GM18502 (cell line): ENCODE measurements around the gene MMAB.

ENCODE experiments used
- ATAC-seq: cut with Tn5 transposase; IDR thresholded peaks from one replicate; pipeline ENCODE4 v1.9.1; 2021; ENCODE audit warnings: mild to moderate bottlenecking; ENCODE audit not compliant: unreplicated experiment, poor library complexity

MMAB gene

DNA sequence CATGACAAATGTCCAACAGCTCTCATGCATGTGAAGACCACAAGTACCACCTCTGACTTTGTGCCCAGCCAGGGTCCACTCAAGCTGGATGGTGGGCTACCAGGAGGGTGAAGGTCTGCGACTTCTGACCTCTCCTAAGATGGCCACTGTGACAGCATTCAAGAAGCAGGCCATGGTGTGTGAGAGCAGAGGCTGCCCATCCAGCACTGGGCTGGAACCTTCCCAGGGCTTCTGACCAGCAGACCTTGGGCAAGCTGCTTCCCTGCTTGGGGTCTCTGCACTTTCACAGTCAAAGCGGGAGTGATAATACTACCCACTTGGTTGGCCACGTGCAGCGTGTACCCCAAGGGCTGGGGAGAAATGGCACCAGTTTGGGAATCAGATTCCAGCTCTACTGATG is 10.4 kb downstream of the MMAB start:
- ATAC-seq = no peak

DNA sequence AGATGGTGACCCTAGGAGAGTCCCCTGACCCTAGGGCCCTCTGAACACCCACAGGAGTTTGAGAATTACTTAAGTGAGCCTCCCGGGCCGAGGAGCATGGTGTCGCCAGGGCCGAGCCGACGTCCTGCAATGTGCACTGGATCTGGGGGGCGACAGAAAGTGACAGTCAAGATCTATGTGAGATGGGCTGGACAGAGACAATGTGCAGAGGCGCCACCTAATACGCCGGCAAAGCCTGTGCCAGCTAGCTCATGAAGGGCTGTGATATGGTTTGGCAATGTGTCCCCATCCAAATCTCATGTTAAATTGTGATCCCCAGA is 11.6 kb downstream of the MMAB start:
- ATAC-seq = no peak

DNA sequence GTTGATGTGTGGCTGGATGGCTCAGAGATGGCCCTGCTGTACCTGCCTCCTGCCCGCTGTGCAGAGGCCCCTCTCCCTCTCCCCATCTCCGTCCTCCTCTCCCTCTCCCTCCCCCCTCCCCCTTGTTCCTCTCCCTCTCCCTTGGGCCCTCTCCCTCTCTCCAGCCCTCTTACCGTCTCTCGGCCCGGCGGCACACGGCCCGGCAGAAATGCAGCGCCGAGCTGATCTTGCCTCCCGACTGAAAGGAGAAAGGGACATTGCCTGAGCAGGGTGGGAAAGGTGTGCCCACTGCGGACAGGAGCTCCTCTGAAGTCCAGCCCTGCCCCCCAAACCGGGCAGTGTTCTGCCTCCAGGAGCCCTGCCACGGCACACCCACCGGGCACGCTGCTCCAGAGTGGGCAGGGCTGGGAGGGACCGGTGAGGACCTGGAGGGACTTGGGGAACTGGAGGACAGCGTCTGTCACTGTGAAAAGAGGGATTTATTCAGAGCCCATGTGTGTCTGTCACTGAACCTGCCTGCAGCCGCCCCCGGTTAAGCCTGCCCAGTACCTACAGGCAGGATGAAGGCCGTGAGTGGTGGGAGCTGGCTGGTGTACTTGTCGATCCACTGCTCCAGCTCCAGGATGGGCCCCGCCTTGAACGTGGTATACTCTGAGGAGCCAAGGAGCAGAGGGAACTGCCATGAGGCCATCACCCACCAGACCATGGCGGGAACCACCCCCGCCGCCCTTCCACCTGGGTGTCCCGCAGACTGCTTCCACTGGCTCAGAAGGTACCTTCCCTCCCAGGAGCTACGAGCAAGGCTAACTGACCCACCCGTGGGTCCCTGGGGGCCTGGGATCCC is 12.2 kb downstream of the MMAB start:
- no peak for ATAC-seq

DNA sequence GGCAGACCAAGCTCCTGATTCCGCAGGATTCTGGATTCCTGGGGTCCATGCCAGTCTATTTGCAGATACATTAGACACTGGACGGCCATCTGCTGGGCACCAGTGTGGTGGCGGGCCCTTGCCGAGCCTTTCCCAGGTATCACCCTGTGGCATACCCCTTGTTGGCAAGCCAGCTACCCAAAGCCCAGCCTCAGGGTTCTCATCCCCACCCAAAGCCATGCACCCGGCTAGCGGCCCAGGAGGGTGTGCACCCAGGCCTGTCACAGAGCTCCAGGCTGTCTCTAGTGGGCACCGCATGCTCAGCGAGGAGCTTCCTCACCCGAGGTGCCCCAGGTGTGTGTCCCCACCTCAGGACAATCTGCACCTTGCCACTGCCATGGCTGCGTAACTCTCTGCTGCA is 13.7 kb downstream of the MMAB start:
- ATAC-seq = no peak

DNA sequence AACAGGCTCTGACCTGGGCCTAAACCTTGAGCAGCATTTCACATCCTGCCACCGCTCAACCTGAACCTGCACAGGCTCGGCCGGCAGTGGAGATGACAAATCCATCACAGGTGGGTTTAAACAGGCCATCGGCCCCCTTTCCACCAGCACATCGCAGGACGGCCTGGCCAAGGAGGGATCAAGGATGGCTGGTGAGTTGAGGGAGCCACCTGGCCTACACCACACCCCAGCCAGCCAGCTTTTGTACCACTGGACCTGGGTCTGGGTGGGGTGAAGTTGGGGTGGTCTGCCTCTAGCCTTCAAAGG is 14.2 kb downstream of the MMAB start:
- no peak for ATAC-seq

DNA sequence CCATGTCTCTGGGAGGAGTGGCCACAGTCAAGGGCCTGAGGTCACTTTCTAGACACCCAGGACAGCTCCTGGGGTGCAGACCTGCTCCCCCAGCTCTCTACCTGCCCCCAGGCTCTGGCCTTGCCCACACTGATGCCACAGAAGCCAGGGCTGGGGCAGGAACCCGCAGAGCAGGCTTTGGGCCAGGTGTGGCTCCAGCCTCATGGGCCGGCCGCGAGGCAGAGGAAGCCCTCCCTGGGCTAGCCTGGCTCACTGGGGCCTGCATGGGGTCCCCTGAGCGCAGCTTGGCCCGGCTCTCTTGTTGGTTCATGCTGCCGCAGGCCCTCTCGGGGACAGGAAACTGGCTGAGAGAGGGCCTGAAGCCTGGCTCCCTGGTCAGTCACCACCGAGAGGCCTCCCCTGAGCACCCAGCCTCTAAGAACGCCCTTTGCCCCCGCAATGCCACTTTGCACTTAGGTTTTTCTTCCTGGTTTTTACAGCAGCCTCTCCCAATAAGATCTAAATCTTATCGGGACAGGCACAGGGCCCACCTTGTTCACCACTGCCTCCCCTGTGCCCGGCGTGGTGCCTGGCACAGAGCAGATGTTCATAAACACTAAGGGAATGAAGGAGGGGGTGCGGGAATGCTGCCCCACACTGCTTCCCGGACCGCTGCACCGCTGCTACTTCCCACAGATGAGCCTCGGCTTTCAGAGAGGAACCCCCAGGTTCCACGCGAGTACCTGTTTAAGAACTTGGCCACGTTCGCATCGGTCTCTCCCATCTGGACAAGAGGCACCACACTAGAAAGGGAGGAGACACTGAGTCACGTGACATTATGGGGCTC is 14.7 kb downstream of the MMAB start:
- ATAC-seq = no peak

DNA sequence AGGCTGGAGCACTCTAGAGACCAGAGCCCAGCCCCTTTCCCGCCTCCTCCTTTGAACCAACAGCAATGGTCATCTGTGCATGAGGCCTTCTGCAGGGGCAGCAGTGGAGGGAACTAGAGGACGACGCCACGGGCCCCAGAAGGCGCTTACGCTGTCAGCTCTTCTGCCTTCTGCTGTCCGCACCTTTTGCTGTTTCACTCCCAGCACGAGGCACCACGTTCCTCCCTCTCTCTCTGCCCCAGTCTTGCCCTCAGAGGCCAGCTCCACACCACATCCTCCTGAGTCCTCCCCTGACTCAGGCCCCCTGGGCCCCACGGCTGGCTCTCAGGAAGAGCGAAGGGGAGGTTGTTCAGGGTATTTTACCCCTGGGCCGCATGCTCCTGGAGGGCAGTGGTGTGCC is 15.5 kb downstream of the MMAB start:
- no peak for ATAC-seq

DNA sequence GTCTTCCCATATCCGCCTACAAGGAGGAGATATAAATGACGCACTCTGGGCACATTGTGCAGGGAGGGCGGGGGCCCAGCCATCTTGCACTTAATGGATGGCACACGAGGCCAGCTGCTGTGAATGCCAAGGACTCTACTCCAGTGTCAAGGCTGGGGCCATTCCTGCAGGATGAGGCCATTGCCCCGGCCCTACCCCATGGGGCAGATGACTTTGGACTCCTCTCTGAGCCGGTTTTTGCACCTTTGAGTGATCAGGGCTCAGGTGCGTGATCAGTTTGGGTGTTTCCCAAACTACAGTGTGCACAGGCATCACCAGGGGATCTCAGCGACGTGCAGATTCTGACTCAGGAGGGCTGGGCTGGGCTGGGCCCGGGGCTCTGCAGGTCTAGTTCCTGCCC is 16.1 kb downstream of the MMAB start:
- no peak for ATAC-seq

DNA sequence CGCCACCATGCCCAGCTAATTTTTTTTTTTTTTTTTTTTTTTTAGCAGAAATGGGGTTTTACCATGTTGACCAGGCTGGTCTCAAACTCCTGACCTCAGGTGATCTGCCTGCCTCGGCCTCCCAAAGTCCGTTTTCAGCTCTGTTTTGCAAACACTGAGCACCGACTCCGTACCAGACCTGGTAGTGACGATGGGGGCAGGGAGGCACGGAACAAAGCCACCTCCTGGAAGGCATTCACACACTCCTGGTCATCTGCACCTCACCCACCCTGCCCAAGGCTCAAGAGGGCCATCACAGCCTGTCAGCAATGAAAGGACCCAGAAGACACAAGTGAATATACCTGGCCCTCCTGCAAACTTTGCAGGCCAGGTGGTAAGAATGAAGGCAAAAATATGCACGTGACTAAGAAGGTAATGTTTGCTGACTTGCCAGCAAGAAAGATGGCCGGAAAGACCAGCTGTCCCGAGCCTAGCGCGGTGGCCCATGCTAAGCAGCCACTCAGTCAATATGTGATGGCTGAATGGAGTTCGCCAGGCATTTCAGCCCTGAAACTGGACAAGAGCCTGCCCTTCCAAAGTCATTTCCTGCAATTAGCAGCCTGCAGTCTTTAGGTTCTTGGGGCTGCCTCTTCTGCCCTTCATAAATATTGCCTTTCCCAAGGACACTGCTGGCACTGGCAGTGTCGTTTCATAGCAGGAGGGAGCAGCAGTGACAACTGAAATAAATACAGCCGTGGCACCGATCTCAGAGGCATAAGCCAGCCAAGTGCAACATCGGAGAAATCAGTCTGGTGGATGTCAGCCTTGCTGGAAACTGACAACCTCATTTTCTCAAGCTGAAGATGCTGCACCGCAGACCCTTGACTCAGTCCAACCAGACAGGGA is 17.6 kb downstream of the MMAB start:
- ATAC-seq = no peak

DNA sequence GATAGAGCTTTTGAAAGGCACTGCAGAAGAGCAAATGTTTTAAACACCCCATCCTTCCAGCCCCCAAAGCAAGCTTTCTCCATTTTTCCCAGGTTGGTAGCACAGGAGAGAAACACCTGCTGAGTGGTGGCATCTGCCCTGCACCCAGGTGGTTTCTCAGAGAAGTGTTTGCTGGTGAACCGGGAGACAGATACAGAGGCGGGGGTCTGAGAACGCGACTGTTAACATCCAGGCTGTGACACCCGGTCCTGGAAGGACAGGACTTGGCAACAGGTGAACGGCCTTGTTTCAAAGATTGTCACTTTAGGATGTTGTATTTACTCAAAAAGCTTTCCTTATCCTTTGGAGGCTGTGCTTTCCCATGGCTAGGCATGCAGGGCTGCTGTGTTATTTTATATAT is 18.5 kb downstream of the MMAB start:
- no peak for ATAC-seq

DNA sequence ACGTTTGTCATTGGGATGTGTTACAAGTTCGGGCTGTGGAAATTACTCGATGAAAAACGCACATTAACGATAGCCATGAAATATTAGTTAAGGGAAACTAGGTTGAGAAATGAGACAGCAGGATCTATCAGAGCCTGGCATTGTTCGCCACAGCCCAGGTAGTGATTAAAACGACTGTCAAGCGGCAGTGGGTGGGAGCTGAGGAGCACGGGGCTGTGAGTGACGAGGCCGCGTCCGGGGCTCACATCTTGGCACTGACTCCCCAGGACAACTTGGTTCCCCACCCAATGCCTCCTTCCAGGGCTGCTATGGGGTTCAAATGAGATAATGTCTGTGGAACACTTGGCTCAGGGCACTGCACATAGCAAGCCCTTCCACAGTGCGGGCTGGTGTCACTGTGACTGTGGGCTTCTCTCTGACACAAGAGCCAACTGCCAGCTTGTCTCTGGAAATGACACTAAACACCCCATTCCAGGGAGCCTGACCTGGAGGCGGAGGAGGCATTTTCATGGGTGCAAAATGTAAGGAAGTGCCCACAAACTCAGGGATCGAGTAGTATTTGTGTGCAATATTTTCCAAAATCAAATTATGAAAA is 19.3 kb downstream of the MMAB start:
- ATAC-seq = no peak

DNA sequence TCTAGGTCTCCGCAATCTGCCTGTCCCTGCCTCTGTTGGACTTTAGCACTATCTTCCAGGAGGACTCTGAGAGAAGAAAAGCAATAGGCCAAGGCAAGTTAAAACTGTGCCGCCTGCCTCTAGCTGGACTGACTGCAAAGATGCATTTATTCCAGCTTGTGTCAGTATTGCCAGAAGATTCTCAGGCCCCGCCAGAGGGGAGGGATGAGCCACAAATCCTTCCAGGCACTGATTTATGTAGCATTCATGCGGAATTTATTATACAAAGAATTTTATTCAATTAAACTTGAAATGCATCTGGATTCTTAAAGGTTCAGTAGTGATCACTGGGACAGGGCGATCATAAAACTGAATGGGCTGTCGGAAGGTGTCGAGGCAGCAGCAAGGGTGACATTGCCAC is 19.8 kb downstream of the MMAB start:
- ATAC-seq = no peak

DNA sequence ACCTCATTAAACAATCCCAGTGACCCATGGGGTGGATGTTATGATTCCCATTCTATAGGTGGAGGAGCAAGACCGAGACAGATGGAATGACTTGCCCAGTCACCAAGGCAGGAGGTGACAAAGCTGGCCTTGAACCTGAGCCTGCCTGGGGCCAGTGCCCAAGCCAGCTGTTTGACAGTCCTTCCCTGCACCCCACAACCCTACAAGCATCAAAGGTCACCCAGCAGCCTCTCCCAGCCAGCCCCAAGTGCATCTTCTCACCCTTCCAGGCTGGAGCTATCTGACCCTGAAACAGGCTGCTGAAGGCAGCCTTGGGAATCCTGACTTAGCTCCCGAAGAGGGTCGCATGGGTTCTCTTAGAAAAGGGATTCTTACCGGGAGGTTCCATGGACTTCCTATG is 20.3 kb downstream of the MMAB start:
- ATAC-seq = no peak

DNA sequence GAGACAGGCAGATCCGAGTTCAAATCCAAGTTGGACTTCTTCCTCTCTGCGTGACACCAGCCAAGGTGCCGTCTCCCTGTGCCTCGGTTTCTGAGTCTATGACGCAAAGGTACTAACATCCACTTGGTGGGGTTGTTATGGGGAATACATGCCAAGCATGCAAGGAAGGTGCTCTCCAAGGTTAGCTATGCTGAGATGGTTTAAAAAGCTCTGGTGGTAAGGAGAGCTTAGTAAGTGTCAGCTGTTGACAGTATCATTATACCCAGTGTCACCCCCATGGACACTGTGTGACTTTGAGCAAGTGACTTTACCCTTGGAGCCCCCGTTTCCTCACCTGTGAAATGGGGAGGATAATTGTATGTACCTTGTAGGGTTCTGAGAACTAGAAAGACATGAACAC is 22.2 kb downstream of the MMAB start:
- no peak for ATAC-seq

DNA sequence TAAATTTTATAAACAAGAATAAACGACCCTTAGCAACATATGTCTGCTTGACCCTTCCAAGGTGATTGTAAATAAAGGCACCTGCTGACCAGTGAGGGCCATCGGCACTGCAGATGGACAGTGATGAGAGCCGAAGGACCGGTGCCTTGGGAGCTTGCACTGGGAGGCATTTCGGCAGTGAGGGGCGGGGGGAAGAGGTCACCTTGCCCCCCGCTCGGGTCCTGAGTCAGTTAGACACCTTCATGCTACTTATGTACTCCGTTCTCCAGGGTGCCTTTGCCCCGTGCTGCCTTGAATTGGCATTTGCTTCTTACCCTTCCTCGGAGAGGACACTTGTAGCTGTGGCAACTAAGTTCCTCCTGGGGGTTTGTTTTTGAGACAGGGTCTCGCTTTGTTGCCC is 23.0 kb downstream of the MMAB start:
- ATAC-seq = no peak

DNA sequence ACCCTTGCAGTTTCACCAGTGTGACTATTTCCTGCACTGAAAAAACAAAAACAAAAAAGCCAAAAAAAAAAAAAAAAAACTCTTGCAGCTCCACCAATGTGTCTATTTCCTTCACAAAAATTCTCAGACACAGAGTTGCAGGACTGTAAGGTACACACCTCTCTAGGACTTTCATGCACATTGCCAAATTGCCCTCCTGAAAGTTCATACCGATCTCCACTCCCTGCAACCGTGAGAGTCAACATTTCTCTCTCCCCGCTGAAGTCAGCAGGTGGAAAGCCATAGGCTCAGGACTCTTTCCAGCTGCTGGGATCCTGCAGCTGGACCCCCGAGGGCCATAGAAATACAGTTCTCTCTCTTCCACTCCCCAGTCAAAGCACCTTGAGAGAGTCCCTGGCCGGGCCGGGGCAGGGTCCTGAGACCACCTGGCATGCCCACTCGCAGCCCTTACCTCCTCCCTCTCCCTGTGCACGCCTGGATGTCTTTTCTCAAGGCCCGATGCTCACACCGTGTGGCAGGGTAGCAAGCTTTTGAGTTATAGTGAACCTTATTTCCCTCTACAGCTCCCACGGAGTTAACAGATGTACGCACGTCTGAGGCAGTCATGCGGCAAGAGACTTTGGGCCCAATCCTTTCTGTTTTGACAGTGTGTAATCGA is 23.6 kb downstream of the MMAB start:
- no peak for ATAC-seq

DNA sequence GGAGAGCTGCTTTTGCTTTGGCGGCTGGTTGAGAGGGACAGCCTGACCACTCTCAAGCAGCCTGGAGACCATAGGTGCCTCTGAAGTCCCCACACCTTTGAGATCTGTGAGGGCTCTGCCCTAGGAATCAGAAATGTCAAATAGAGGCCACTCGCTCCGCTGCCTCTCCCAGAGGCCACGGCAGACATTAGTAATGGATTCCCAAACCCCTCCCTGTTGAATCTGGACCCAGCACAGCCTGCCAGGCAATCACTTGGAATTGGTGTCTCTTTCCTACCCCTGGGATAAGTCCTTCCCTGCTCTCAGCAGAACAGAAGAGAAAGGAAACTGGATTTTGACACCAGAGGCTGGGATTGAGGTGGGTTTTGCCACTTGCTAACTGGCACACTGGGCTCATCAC is 25.0 kb downstream of the MMAB start:
- no peak for ATAC-seq

DNA sequence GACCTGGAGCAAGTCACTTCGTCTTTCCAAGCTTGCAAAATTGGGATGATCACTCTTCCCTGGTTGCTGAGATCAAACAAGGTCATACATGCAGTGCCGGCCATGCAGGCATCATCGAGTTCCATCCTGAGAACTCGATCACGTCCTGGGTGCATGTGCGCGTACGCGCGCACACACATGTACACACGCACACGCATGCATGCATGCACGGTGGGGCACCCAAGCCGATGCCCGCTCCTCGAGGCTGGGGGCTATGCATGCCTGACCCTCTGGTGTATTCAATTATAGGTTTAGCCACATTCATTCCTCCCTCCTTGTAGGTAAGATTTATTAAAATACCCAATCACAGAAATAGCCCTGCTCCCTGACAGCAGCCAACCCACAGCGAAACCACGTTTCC is 26.0 kb downstream of the MMAB start:
- ATAC-seq = no peak

DNA sequence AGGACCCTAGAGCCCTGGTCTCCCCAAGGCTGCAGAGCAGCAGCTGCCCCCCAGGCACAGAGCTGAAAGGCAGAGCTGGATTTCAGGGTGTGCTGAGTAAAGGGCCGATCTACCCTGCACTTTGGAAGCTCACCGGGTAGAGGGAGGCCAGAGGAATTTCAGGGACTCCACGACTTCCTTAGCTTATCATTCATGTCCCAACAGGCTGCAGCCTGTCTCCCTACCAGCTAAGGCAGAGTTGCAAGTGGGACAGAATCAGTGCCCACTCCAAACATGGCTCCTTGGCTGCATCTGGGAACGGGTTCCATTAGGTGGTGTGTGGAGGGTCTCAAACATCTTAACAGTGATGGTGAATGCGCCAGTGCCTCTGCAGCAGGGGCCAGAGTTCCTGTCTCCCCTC is 27.5 kb downstream of the MMAB start:
- ATAC-seq = no peak

DNA sequence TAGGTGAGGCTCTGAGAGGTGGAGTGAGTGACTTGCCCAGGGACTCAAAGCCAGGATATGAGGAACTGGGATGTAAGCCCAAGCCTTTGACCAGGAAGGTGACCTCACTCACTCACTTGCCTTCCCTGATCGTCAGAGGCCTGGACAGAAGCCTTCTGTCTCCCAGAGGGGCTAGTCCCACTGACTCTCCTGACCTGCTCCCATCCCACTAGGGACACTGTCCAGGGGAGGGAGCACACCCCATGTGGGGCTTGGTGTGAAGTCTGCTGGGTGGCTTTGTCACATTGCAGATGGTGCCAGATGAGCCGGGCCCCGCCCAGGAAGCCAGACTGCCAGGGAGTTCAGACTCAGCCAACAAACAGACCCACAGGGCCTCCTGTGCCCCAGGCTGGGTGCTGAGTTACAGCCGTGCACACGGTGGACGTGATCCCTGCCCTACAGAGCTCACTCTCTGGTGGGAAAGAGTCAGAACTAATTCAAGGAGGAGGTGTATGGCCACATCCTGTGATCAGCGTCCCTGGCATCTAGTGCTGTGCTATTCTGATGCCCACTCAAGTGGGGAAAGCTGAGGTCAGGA is 28.3 kb downstream of the MMAB start:
- no peak for ATAC-seq
